AG04450 (cell line): ENCODE measurements around the gene LGSN. TPM values are rescaled to one million over a fixed set of nuclear protein-coding genes. Genes with fewer than 3 reads are reported as not detected.

Experiments
- CTCF ChIA-PET: fragments of 300-600, 350-600 bp; formaldehyde crosslinking; extraction: SDS; loops from one replicate; lab custom pipeline; 2022; ENCODE audit warnings: antibody characterized with exemption, inconsistent platforms; lab: Charles Lee
- POLR2A ChIA-PET: fragments of 350-600 bp; formaldehyde crosslinking; extraction: SDS; loops from one replicate; lab custom pipeline; 2021; ENCODE audit warnings: antibody characterized with exemption, inconsistent platforms; lab: Yijun Ruan, JAX
- DNase-seq: peaks from one replicate; pipeline ENCODE4 v3.0.0-alpha.2; 2011; ENCODE audit warnings: low read depth, low spot score
- H3K27ac ChIP-seq: one replicate; pipeline ENCODE4 v1.5.1; 2012; ENCODE audit warnings: low read depth, low read length, control low read depth
- H3K27me3 ChIP-seq: one replicate; pipeline ENCODE4 v1.6.0; 2012; ENCODE audit warnings: low read length; ENCODE audit not compliant: control insufficient read depth, insufficient read depth
- H3K4me3 ChIP-seq: 2 replicates; pipeline ENCODE4 v1.5.1; 2011; ENCODE audit warnings: mild to moderate bottlenecking, low read depth, low read length, control low read depth
- H3K9me3 ChIP-seq: 2 replicates; pipeline ENCODE4 v1.5.1; 2012; ENCODE audit warnings: low read length; ENCODE audit not compliant: control insufficient read depth, insufficient read depth
- polyA plus RNA-seq: library from polyadenylated mRNA; depleted of rRNA; stranded (reverse); fragments of >200 nt; gene quantifications from 2 replicates; pipeline ENCODE4 v1.2.3, GENCODE V29; 2011
- TF ChIP-seq, protein P1 (sequence below): IDR thresholded peaks from 2 replicates; pipeline ENCODE4 v1.5.1; 2011; ENCODE audit warnings: low read depth, low read length, control low read depth, inconsistent platforms

Gene LGSN
- polyA plus RNA-seq, 1 experiment, result 0.05 TPM

DNA sequence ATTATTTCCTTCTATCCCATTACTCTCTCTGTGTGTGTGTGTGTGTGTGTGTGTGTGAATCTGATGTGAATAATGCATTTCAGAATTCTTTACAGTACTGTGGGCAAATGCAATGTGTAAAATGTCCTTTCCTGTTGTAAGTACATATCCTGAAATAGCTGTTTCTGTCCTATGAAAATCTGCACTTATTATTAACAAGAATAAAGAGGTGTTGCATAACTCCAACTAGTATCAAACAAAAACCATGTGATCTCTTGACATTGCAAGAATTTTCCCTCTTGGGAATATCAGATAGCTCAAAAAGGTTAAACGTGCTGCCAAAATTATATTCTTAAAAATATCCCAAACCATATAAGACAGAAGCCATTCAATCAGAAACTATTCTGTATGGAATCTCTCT lies 52.0 kb downstream of the LGSN start:
- no peaks in the 10 kb centered on the region; the same call in 1 of the 2 replicates for H3K9me3 ChIP-seq
- DNase-seq, result no peak
- POLR2A ChIA-PET, result no interaction called here
- H3K4me3 ChIP-seq, result no peak overlapping the region
- CTCF ChIA-PET, result no interaction called here
- H3K27me3 ChIP-seq, result no peaks in the 10 kb centered on the region
- H3K27ac ChIP-seq, result no peak overlapping the region
- TF ChIP-seq, protein P1, sequence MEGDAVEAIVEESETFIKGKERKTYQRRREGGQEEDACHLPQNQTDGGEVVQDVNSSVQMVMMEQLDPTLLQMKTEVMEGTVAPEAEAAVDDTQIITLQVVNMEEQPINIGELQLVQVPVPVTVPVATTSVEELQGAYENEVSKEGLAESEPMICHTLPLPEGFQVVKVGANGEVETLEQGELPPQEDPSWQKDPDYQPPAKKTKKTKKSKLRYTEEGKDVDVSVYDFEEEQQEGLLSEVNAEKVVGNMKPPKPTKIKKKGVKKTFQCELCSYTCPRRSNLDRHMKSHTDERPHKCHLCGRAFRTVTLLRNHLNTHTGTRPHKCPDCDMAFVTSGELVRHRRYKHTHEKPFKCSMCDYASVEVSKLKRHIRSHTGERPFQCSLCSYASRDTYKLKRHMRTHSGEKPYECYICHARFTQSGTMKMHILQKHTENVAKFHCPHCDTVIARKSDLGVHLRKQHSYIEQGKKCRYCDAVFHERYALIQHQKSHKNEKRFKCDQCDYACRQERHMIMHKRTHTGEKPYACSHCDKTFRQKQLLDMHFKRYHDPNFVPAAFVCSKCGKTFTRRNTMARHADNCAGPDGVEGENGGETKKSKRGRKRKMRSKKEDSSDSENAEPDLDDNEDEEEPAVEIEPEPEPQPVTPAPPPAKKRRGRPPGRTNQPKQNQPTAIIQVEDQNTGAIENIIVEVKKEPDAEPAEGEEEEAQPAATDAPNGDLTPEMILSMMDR, result no peak

DNA sequence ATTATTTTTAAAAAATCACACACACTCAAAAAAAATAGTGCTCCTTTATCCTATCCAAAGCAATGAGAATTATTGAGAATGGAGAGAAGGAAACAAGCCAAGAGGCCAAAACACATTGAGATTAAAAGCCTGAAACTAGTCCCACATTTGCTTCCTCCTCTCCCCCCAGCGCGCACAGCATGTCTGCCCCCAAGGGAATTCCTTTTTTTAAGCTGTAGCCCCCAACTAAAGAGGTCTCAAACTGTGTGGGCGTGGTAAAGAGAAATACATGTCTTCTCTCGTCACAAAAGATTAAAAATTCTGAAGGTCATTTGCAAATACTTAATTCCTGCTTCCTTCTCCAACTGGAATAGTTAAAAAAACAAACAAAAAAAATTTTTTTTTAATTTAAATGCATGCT lies 52.7 kb downstream of the LGSN start:
- ChIA-PET CTCF (no interaction called here), POLR2A (no interaction called here)
- DNase-seq, result no peak
- no peaks in the 10 kb centered on the region; the same call in 1 of the 2 replicates for H3K9me3 ChIP-seq
- H3K27ac ChIP-seq, result no peak overlapping the region
- TF ChIP-seq, protein P1, result no peak
- H3K4me3 ChIP-seq, result no peak overlapping the region
- no peaks in the 10 kb centered on the region for H3K27me3 ChIP-seq

DNA sequence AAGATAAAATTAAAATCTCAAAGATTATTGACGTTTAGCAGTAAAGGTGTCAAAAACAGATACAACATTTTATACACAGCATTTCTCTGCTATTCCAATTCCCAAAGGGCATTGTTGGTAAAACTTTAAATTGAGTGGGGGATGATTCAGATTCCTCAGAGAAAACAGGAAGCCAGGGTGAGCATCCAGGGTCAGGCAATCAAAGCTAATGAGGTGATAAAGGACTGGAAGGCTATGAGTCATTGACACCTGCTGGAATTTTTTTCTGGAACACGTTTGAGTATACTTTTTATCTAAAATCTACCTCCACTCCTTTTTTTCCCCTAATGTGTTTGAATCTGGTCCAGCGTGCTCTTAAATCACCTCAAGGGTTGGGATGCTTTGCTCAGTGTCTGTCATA lies 56.3 kb downstream of the LGSN start:
- TF ChIP-seq, protein P1, result no peak
- H3K27ac ChIP-seq, result no peak overlapping the region
- no peak overlapping the region for H3K4me3 ChIP-seq
- no peaks in the 10 kb centered on the region for H3K27me3 ChIP-seq
- no peaks in the 10 kb centered on the region; the same call in 1 of the 2 replicates for H3K9me3 ChIP-seq
- ChIA-PET POLR2A (no interaction called here), CTCF (interaction anchor here (1.3 kb wide), 1 partner anchor 8 kb away, joined by 5 read pairs; no protein-coding TSS in a partner anchor)
- no peak for DNase-seq

DNA sequence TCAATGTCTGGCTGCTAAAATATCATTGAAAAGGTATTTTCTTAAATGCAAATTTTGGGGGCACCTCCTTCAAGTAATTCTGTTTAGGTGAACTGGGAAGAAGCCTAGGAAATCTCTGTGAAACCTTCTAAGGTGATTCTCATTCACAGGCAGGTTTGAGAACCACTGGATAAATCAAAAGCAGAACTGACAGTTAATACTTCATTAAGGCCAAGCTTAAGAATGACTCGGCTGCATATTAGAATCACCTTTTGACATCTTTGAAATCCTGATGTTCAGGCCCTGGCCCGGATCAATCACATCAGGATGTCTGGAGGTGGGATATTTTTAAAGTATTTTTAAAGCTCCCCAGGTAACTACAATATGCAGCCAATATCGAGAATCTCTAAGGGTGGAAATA lies 58.0 kb downstream of the LGSN start:
- ChIA-PET CTCF (no interaction called here), POLR2A (no interaction called here)
- H3K27me3 ChIP-seq, result no peaks in the 10 kb centered on the region
- TF ChIP-seq, protein P1, result no peak
- no peak overlapping the region for H3K27ac ChIP-seq
- no peak overlapping the region for H3K4me3 ChIP-seq
- no peaks in the 10 kb centered on the region; the same call in 1 of the 2 replicates for H3K9me3 ChIP-seq
- DNase-seq, result no peak

DNA sequence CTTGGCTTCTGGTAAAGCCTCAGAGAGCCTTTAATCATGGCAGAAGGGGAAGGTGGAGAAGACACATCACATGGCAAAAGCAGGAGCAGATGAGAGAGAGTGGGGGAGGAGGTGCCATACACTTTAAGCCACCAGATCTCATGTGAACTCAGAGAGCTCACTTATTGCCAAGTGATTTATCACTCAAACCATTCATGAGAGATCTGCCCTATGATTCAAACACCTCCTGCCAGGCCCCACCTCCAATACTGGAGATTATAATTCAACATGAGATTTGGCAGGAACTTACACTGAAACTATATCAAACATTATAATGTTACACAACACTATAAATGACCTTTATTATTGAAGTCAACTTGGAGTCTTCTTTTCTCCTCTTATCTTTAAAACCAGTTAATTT lies 60.6 kb downstream of the LGSN start:
- CTCF ChIA-PET, result no interaction called here

More for the DNA sequence above, 60.6 kb downstream of the LGSN start:
- TF ChIP-seq, protein P1, result no peak
- Histone ChIP-seq H3K27me3 (no peaks in the 10 kb centered on the region), H3K27ac (no peak overlapping the region), H3K4me3 (no peak overlapping the region), H3K9me3 (no peaks in the 10 kb centered on the region; the same call in none of the 2 replicates)
- POLR2A ChIA-PET, result no interaction called here
- no peak for DNase-seq
